GM12874 (cell line): ENCODE data around the gene IZUMO3.

Experiments
- CTCF ChIP-seq: IDR thresholded peaks from 2 replicates; pipeline ENCODE4 v1.5.1; 2011; ENCODE audit warnings: low read depth, mild to moderate bottlenecking, control low read depth, low read length, moderate library complexity; ENCODE audit not compliant: insufficient read depth

IZUMO3 gene

GRCh38 chr9:24502206-24502937, 43.3 kb downstream of the IZUMO3 start:
- TF ChIP-seq CTCF = no peak

GRCh38 chr9:24500761-24501160, 44.9 kb downstream of the IZUMO3 start:
- no peak for TF ChIP-seq CTCF

- no peak for TF ChIP-seq CTCF
Measured at GRCh38 chr9:24498632-24499031, 47.1 kb downstream of the IZUMO3 start.

GRCh38 chr9:24497671-24498070, 48.0 kb downstream of the IZUMO3 start:
- no peak for TF ChIP-seq CTCF
